ENCODE measurements around the gene RPL21.

The RPL21 gene

DNA sequence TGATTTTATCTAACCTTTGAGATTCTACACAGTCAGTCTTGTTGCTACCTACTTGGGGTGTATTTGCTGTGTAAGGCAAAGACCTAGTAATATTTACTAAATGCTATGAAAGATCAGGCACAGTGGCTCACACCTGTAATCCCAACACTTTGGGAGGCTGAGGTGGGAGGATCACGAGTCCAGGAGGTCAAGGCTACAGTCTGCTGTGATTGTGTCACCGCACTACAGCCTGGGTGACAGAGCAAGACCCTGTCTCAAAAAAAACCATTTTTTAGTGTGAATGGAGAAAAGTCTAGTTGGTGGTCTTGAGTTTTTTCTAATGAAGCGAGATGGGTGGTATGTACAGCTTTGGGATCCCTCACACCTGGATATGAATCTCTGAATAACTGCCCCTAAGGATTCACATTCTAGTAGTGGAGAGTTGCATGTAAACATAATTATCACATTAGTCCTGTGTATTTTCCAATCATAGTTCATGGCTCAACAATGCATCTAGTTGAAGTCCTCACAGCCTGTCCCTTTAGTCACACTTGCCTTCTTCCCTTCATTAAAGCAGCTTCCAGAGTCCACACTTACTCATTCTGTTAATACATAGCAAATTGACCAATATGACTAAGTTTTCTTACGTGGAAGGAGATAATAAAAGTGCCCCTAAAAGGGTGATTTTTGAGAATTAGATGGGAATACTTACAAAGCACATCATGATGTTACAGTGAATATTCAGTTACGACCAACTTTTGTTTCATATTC lies 7.5 kb downstream of the RPL21 start:
- no peak for DNase-seq

DNA sequence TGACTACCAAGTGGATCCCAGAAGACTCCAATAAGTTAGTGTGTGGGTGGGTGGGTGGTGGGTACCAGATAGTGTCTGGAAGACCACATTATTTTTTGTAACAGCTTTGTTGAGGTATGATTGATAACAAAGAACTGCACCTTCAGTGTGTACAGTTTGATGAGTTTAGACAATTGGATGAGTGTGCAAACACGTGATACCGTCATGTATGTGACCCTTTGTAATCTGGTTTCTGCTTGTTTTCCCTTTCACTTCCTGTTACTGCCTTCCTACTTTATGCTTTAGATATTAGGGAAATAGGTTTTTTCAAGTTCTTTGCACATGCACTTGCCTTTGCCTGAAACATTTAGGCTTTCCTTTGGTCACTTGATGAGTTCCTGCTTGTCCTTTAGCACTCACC lies 8.5 kb downstream of the RPL21 start:
- no peak for DNase-seq

DNA sequence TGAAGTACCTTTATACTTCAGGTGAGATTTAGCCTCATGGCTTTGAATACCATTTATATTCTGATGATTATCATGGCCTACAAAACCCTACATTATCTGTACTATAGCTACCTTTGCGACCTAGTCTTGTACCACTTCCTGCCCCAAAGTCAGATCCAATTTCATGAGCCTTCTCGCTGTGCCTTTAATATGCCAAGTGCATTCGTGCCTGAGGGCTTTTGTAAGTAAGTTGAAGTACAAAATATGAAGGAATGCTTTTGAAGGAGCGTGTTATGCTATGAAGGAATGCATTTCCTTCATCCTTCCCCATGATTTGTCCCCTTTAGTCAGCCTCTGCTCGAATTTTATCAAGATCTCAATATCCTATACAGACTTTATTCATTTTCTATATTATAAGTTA lies 10.0 kb downstream of the RPL21 start:
- DNase-seq, result no peak

DNA sequence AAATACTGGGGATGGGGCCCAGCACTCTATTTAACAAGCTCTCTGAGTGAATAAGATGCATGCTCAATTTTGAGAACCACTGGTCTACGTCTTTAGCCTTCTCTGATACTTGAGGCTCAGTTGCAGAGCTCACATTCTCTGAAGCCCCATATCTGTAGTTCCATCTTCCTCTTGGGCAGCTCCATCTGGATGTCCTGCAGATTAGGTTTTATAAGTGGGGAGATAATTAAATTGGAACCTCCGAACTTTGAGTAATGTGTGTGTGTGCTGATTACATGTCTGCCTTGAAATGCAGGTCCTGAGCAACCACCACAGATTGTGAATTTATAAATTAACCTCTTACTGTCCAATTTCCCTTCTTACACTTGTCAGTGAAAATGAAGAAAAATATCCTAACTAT lies 12.1 kb downstream of the RPL21 start:
- no peak for DNase-seq

DNA sequence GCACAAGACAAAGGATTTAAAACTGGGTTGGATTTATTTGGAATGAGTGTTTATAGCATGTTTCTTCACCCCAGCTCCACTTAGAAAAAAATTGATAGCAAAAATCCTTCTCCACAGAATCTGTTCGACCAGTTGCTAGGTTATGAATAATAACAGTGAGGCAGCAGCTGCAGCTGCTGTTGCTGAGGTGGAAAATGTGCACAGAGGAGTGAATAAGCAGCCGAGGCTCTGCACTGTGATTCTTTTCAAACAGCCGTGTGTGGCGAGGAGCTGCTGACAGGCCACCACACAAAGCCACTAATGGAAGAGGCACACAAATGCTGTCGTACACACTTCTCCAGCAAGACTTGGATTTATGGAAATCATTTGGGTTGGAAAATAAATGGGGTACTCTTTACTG lies 12.8 kb downstream of the RPL21 start:
- no peak for DNase-seq

DNA sequence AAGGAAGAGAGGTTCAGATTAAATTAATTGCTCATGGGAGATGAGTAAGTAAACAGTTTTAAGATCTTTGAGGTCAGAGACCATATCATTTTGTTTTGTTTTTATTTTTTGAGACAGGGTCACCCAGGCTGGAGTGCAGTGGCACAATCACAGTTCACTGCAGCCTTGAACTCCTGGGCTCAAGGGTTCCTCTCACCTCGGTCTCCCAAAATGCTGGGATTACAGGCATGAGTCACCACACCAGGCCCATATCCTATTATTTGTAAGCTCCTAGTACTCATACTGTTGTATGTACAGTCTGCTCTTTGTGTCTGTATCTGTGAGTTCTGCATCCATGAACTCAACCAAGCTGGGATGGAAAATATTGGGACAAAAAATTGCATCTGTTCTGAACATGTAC lies 13.3 kb downstream of the RPL21 start:
- no peak for DNase-seq

DNA sequence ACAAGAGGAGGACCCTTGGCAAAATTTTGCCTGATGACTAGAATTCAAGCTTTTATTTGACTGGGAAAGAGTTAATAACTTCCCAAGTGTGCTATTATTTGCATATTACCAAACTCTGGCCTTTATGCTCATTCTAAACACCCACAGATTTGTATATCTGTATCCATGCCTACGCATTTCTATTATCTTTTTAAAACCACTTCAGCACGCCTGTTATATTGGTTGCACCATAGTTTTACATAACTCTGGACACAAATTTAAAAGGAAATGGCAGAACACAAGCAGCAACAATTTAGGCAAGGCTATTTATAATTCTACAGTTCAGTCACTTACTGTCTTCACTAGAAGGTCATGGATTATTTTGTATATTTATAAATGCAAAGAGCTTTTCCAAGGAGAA lies 15.6 kb downstream of the RPL21 start:
- no peak for DNase-seq

DNA sequence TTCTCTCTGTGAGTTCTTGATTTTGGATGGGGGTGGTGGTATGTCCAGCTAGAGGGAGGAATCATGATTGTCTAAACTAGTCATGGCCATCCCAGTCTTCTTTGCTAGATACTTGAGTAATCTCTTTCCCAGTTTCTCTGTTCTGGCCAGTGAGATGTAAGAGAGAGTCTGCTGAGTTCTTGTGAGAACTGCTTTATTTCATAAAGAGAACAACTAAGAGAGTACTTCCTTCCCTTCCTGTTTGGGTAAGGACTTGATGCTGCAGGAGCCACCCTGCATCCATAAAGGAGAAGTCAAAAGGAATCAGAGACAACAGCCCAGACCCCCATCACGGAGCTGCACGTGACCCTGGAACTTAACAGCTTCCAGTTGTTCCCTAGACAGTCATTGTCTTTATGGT lies 16.2 kb downstream of the RPL21 start:
- DNase-seq, result no peak

DNA sequence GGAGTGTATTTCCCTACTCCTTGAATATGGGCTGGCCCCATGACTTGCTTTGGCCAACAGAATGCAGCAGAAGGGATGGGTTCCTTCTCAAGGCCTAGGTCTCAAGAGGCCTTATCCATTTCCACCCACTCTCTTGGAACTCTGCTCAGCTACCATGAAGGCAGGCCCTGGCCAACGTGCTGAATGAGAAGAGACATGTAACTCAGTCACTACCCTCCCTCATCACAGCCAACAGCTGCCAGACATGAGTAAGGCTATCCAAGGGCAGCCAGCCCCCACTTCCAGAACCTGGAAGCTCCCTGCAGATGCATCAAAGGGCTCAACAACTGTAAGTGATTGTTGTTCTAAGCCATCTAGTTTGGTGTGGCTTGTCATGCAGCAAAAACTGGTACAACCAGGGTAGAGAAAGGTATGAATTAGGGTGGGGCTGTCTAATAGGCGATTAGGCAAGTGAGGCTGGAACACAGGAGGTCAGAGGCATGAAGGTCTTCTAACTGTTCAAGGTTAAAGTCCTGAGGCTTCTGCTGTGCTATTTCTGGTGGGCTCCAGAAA lies 17.8 kb downstream of the RPL21 start:
- DNase-seq, result no peak

DNA sequence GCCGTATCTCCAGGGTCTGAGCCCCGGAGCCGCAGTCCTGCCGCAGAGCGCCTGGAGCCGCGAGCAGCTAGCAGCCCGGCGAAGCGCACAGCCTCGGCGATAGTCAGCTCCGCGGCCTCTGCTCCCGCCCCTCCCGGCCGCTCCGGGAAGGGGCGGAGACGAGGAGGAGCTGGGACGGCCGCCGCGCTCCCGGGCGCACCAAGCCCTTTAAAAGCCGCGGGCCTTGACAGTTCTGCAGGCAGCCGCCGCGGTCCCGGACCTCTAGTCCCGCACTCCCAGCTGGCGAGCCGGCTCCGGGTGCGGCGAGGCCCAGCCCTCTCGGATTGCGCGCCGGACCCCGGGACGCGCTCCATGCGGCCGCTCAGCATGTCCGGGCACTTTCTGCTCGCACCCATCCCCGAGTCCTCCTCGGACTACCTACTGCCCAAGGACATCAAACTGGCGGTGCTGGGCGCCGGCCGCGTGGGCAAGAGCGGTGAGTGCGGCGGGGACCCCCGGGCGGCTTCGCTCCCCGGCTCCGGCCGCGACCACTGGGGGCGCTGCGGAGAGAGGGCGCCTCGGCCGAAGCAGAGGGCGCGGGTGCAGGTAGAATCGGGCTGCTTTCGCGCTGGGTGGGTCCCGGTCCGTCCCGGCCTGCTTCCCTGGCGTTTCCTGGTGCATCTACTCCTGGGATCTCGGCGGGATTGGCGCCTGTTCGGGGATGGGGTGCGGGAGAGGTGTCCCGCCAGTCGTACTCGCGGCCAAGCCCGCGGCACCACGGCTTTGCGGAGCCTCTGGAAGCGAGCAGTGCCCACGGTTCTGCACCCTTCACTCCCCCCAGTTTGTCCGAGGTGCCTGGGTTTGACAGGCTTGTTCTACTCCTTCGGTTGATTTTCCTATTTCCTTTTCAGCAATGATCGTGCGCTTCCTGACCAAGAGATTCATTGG lies 19.5 kb downstream of the RPL21 start, which contains the start of gene RASL11A:
Gene RASL11A, plus strand, starts transcription at position 237 of the 927 bp plus-strand sequence. Its CDS starts 115 bp downstream, at position 352.
- DNase-seq, result peak; percentile 70

DNA sequence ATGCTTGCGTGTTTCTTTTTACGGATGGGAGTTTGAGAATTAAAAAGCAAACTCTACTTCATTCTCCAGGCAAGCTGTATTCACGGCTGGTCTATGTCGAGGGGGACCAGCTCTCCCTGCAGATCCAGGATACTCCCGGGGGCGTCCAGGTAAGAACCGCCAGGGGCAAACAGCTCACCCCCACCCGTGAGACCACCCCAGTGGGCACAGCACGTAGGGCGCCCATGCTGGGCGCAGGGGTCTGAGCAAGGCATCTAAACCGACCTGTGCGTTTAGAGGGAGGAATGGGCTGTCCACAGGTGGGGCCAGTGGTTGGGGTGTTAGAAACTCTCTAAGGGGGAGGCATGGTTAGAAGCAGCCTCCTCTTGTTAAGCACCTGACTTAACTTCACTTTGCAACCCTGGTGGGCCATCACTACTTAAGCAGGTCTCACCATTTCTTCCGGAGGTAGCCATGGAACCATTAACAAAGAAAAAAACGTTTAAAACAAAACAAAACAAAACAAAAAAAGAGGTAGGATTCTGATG lies 20.3 kb downstream of the RPL21 start:
- DNase-seq, result no peak

DNA sequence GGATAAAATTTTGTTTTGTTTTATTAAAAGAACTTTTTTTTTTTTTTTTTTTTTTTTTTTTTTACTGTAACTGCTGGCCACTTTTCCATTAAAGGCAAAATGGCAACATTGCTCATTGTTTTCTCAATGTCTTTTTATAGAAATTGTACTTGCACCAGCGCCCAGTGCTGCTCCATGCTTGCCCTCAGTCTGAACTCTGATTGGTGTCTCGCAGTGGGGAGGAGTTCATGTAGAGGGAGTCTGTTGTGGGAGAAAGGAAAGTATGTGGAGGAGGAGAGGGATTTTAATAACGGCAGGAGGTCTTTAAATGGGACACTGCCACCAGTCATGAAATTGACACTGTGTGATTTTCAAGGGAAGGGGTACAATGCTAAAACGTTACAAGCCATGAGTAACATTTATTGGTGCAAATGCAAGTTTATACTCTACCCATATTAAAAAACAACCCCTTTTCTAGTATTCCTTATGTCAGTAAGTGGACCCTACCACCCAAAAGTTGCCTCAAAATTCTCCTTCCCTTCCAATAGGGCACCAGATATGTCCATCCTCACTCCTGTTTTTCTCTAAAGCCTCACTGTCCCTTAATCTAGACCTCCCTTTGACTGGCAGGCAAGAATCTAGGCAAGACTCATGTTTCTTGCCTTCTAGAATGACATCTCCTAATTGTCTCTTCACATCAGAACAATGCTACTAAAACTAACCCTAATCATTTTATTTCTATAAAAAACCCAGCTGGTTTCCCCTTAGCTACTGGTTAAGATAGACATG lies 22.5 kb downstream of the RPL21 start:
- no peak for DNase-seq

DNA sequence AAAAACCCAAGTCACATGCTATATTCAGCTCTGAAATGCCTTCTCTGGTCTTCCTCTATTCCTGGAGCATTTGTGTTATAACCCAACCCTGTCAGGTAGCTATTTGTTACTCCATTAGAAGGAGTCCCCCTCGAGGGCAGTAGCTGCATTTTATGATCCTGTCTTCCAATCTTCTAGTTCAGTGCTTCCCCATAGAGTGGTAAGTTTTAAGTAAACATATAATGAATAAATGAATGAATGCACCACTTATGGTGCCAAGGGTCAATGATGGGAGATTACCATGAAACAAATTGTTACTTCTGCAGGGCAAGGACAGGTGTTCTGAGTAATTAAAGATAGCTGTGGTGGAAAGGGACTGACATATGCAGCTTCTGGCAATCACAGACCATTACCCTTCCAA lies 23.3 kb downstream of the RPL21 start:
- DNase-seq, result no peak

DNA sequence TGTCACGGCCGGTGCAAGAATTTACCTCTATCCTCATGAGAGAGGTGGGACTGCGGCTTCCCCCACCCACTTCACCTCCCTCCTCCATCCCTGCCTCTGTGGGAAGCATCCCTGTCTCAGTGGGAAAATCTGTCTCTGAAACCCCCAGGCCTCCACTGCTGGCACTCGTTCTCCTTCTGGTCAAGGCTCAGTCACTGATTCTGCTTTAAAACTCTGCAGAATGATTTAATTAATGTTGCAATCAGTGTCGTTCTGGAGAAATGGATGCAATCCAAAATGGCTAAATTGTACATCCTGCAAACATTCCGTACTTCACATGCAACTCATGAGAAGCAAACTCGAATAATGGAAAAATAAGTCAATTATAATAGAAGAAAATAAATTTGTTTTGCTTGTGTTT lies 24.8 kb downstream of the RPL21 start:
- DNase-seq, result no peak

DNA sequence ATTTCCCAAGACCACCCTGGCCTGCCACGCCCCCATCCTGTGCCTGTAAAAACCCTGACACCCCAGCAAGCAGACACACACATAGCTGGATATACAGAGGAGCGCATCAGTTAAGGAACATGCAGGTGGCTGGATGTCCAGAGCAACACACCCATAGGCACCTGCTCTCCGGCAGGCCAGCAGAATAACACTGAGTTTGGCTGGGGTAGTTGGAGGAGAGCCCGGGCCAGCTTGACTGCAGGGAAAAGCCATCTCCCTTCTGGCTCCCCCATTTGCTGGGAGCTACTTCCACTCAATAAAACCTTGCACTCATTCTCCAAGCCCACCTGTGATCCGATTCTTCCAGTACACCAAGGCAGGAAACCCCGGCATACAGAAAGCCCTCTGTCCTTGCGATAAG lies 28.1 kb downstream of the RPL21 start:
- no peak for DNase-seq

DNA sequence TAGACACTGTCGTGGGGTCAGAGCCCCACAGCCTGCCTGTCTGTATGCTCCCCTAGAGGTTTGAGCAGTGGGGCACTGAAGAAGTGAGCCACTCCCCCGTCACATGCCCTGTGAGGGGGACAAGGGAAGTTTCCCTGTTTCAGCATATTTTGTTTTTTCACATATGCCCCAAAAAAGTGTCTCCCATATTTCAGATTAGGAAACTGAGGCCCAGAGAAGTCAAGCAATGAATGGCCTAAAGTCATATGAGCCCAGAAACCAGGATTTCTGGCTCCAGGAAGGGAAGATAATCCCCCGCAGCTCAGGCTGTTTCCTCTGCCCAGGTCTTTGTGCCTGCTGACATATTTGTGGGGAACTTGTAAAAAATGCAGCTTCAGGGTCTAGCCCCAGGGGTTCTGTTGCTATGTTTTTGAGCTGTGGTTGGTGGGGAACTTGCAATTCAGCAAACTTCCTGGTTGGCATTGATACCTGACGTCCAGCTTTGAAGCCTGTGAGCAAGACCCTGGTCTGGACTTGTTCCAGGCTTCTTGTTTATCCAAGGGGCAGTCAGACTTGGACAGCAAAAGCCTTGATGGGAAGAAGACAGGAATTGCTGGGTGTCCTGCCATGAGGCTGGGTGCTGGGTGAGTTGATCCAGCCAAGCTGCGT lies 28.8 kb downstream of the RPL21 start:
- no peak for DNase-seq

DNA sequence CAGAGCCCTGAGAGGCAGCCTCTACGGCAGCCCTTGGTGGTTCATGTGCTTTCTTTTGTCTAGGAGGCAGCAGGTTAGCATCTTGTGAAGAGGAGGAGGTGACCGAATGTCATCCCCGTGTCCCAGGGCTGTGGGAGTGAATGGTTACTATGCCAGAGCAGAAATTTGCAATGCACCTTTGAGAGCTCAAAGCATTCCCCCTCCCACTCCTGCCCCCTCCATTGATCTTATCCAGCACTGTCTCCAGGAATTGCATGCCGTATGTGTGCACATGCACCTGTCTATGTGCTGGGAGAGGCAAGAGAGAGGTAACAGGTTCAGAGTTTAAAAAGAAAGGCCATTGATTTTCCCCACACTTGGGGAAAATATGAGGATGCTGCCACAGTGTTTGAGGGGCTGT lies 29.5 kb downstream of the RPL21 start:
- DNase-seq, result no peak

DNA sequence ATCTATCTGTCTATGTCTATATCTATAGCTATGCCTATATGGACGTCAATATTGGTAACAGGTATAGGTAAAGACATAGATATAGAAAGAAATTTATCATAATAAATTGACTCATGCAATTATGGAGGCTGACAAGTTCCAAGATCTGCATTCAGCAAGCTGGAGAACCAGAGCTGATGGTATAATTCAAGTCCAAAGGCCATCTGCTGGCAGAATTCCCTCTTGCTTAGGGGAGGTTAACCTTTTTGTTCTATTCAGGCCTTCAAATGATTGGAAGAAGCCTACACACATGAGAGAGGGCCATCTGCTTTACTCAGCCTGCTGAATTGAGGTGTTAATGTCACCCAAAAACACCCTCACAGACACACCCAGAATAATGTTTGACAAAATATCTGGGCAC lies 30.1 kb downstream of the RPL21 start:
- DNase-seq, result no peak

DNA sequence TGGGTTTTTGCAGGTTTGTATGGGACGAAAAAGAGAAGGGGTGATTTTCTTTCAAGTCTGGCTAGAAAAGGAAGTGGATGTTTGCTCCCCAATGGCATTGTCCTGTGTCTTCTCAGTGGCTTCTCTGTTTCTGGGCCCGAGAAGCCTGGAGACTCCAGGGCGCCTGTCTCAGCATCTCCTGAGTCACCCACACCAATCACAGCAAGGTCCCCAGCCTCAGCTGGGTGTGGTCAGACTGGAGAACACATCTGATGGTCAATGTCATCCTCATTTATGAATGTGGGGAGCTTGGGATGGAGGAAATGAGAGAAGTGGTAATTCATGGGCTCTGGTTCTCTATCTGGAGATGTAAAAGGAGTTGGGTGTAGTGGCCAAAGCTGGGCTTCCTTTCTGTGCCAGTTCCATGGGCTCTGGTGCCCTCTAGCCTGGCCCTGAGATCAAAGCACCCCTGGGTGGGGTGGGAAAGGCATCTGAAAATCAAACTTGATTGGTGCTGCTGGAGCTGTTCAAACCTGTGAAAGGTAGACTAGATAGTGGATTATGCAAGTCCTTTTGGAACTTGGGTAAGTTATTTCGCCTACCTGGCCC lies 32.6 kb downstream of the RPL21 start:
- no peak for DNase-seq

DNA sequence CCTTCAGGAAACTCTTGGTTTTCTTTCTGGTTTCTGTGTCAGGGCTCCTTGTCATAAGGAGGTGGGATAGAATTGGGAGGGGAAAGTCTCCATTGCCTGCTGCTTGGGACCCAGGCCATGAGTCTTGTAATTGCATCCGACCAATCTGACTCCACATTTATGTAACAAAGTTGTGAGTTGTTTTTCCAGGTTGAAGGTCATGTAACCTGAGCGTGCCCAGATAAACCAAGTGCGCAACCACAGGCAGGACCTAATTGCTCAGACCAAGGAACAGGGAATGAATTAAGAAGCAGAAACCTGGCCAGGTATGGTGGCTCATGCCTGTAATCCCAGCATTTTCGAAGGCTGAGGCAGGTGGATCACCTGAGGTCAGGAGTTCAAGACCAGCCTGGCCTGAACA lies 37.0 kb downstream of the RPL21 start:
- no peak for DNase-seq

DNA sequence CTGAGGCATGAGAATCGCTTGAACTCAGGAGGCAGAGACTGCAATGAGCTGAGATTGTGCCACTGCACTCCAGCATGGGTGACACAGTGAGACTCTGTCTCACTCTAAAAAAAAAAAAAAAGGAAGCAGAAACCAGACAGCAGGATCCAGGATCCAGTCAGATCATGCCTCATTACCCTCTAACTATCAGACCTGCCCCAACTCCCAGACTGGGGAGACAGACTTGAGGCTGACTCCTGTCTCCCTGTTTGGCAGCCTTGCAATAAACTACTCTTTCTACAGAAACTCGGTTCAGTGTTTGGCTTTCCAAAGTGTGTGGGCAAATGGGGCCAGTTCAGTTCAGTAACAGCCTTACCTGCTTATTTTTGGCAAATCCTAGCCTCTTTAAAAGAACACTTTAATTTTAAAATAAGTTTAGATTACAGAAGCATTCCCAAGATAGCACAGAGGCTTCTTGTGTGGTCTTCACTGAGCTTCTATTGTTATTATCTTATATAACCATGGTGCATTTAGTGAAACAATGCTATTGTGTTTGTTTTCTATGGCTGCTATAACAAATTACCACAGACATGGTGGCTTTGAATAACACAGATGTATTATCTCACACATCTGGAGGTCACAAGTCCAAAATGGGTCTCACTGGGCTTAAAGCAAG lies 37.8 kb downstream of the RPL21 start:
- no peak for DNase-seq

All from CD4-positive, alpha-beta T cell treated with Interleukin-17A for 1 hour (primary cell).